WTC11 (cell line): ENCODE measurements around the gene LCNL1. TPM values are rescaled to one million over a fixed set of nuclear protein-coding genes. Genes with fewer than 3 reads are reported as not detected.

Experiments
- ATAC-seq: fragments of 200-7000 bp; cut with Tn5 transposase; 2 replicates; pipeline ENCODE4 v1.10.0; 2021; ENCODE audit warnings: mild to moderate bottlenecking, moderate library complexity
- CTCF ChIA-PET: fragments of 300-600 bp; sonication (Branson Sonifier 250); formaldehyde crosslinking; loops from one replicate; lab custom pipeline; 2021; ENCODE audit warnings: antibody characterized with exemption; lab: Charles Lee
- POLR2A ChIA-PET: fragments of 350-600 bp; sonication (Branson Sonifier 250); formaldehyde crosslinking; loops from one replicate; lab custom pipeline; 2021; ENCODE audit warnings: antibody characterized with exemption; lab: Charles Lee
- DNase-seq: peaks from one replicate; pipeline ENCODE4 v3.0.0; 2021; ENCODE audit warnings: low spot score
- H3K27ac Mint-ChIP-seq: 2 replicates; pipeline ENCODE4 v1.8.0; 2021; ENCODE audit warnings: mixed read lengths
- H3K27me3 Mint-ChIP-seq: 2 replicates; pipeline ENCODE4 v1.8.0; 2021; ENCODE audit warnings: low read depth, mild to moderate bottlenecking, moderate library complexity, mixed read lengths
- H3K36me3 Mint-ChIP-seq: 2 replicates; pipeline ENCODE4 v1.8.0; 2021; ENCODE audit warnings: mixed read lengths
- H3K4me1 Mint-ChIP-seq: 2 replicates; pipeline ENCODE4 v1.8.0; 2022; ENCODE audit warnings: mixed read lengths
- H3K4me3 Mint-ChIP-seq: 2 replicates; pipeline ENCODE4 v1.8.0; 2021; ENCODE audit warnings: mild to moderate bottlenecking, moderate library complexity, mixed read lengths
- H3K9me3 Mint-ChIP-seq: 2 replicates; pipeline ENCODE4 v1.8.0; 2021; ENCODE audit warnings: mixed read lengths
- E2F1 ChIP-seq: sonication (generic); formaldehyde crosslinking; IDR thresholded peaks from 2 replicates; pipeline ENCODE4 v1.8.0; 2022; ENCODE audit warnings: mild to moderate bottlenecking, missing genetic modification reagents
- ETV6 ChIP-seq: sonication (generic); formaldehyde crosslinking; IDR thresholded peaks from 2 replicates; pipeline ENCODE4 v1.8.1; 2022; ENCODE audit warnings: mild to moderate bottlenecking, missing genetic modification reagents
- FOXP1 ChIP-seq: sonication (generic); formaldehyde crosslinking; IDR thresholded peaks from 2 replicates; pipeline ENCODE4 v1.8.0; 2022; ENCODE audit warnings: missing genetic modification reagents, mild to moderate bottlenecking, moderate library complexity, borderline replicate concordance
- GTF2I ChIP-seq: fragments of 250-450 bp; sonication (Bioruptor Pico); conservative IDR thresholded peaks from 2 replicates; pipeline ENCODE4 v1.4.0; 2021; ENCODE audit warnings: mild to moderate bottlenecking
- MAX ChIP-seq: sonication (generic); formaldehyde crosslinking; IDR thresholded peaks from 2 replicates; pipeline ENCODE4 v1.8.0; 2022; ENCODE audit warnings: mild to moderate bottlenecking, missing genetic modification reagents
- MYBL2 ChIP-seq: sonication (generic); formaldehyde crosslinking; IDR thresholded peaks from 2 replicates; pipeline ENCODE4 v1.8.1; 2023; ENCODE audit warnings: mild to moderate bottlenecking, moderate library complexity, missing genetic modification reagents
- NFATC4 ChIP-seq: fragments of 250-450 bp; sonication (Bioruptor Pico); IDR thresholded peaks from 2 replicates; pipeline ENCODE4 v1.9.0; 2021; ENCODE audit warnings: mild to moderate bottlenecking
- NR1H2 ChIP-seq: sonication (generic); formaldehyde crosslinking; IDR thresholded peaks from 2 replicates; pipeline ENCODE4 v1.9.0; 2021; ENCODE audit warnings: mild to moderate bottlenecking, moderate library complexity, missing genetic modification reagents
- RELA ChIP-seq: sonication (generic); formaldehyde crosslinking; IDR thresholded peaks from 2 replicates; pipeline ENCODE4 v1.8.1; 2022; ENCODE audit warnings: missing genetic modification reagents, mild to moderate bottlenecking, borderline replicate concordance
- SMAD3 ChIP-seq: sonication (generic); formaldehyde crosslinking; IDR thresholded peaks from 2 replicates; pipeline ENCODE4 v1.8.0; 2022; ENCODE audit warnings: missing genetic modification reagents, mild to moderate bottlenecking, borderline replicate concordance
- TEAD1 ChIP-seq: sonication (generic); formaldehyde crosslinking; IDR thresholded peaks from 2 replicates; pipeline ENCODE4 v1.8.0; 2022; ENCODE audit warnings: mild to moderate bottlenecking, missing genetic modification reagents
- ZBTB21 ChIP-seq: sonication (generic); formaldehyde crosslinking; IDR thresholded peaks from 2 replicates; pipeline ENCODE4 v1.8.1; 2023; ENCODE audit warnings: mild to moderate bottlenecking, missing genetic modification reagents, borderline replicate concordance
- ZNF219 ChIP-seq: sonication (generic); formaldehyde crosslinking; IDR thresholded peaks from 2 replicates; pipeline ENCODE4 v1.8.0; 2023; ENCODE audit warnings: missing genetic modification reagents, mild to moderate bottlenecking, borderline replicate concordance
- ZNF263 ChIP-seq: sonication (generic); formaldehyde crosslinking; IDR thresholded peaks from 2 replicates; pipeline ENCODE4 v1.8.1; 2022; ENCODE audit warnings: low read depth, mild to moderate bottlenecking, moderate library complexity, missing genetic modification reagents
- ZNF317 ChIP-seq: sonication (generic); formaldehyde crosslinking; IDR thresholded peaks from 2 replicates; pipeline ENCODE4 v1.8.1; 2023; ENCODE audit warnings: low read depth, mild to moderate bottlenecking, moderate library complexity, missing genetic modification reagents, borderline replicate concordance
- ZNF396 ChIP-seq: fragments of 250-450 bp; sonication (Bioruptor Pico); IDR thresholded peaks from 2 replicates; pipeline ENCODE4 v1.8.0; 2021; ENCODE audit warnings: mild to moderate bottlenecking, moderate library complexity, borderline replicate concordance
- ZNF423 ChIP-seq: fragments of 250-450 bp; sonication (Bioruptor Pico); IDR thresholded peaks from 2 replicates; pipeline ENCODE4 v2.1.2; 2022; ENCODE audit warnings: mild to moderate bottlenecking, moderate library complexity
- ZNF671 ChIP-seq: fragments of 250-450 bp; sonication (Bioruptor Pico); IDR thresholded peaks from 2 replicates; pipeline ENCODE4 v1.8.0; 2021; ENCODE audit warnings: mild to moderate bottlenecking
- total RNA-seq: library from RNA; stranded (reverse); gene quantifications from 3 replicates; pipeline ENCODE4 v1.2.3, GENCODE V29; 2021
- TF ChIP-seq, protein P1 (sequence below): fragments of 250-450 bp; sonication (Bioruptor Pico); IDR thresholded peaks from 2 replicates; pipeline ENCODE4 v1.8.0; 2021; ENCODE audit warnings: mild to moderate bottlenecking
- TF ChIP-seq, protein P2 (sequence below): sonication (generic); formaldehyde crosslinking; IDR thresholded peaks from 2 replicates; pipeline ENCODE4 v1.8.1; 2023; ENCODE audit warnings: mild to moderate bottlenecking, missing genetic modification reagents, borderline replicate concordance
- TF ChIP-seq, protein P3 (sequence below): fragments of 250-450 bp; sonication (Bioruptor Pico); IDR thresholded peaks from 2 replicates; pipeline ENCODE4 v1.9.0; 2021; ENCODE audit warnings: mild to moderate bottlenecking, borderline replicate concordance

Gene LCNL1
- total RNA-seq, 1 experiment from 2014 or later, result 0.50 TPM

DNA sequence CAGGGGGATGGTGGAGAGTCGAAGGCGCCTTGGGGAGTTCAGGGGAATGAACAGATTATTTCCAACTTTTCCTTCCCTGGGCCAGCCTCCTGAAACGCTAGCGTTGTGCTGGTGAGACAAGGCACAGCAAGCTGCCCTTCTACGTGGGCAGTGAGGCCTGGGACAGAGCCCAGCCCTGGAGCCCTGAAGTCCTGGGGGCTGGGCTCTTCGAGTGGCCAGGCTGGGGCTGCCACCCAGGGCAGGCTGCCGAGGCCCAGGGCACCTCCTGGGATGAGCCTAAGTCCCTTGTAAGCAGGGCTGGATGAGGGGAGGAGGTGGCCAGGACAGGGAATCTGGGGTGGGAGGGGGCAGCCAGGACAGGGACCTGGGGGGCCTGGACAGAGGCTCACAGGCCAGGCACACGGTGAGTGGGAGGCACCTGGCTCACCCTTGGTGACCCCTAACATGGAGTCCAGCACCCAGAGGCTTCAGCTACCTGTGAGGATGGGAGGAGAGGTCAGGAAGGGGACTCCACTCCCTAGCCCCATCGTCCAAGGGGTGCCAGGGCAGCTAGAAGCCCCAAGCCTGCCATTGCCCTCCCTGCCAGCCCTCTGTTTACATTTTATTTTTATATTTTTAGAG lies 32.0 kb upstream of the LCNL1 start:
- ATAC-seq, result no peak
- TF ChIP-seq ZNF317 (CRISPR knock-in tag) (no peak), SMAD3 (CRISPR knock-in tag) (no peak), ZBTB21 (CRISPR knock-in tag) (no peak), MAX (no peak), E2F1 (CRISPR knock-in tag) (no peak), NFATC4 (no peak), TEAD1 (CRISPR knock-in tag) (no peak), ETV6 (CRISPR knock-in tag) (no peak), ZNF396 (no peak), FOXP1 (CRISPR knock-in tag) (no peak), MYBL2 (CRISPR knock-in tag) (no peak)
- TF ChIP-seq, protein P1, sequence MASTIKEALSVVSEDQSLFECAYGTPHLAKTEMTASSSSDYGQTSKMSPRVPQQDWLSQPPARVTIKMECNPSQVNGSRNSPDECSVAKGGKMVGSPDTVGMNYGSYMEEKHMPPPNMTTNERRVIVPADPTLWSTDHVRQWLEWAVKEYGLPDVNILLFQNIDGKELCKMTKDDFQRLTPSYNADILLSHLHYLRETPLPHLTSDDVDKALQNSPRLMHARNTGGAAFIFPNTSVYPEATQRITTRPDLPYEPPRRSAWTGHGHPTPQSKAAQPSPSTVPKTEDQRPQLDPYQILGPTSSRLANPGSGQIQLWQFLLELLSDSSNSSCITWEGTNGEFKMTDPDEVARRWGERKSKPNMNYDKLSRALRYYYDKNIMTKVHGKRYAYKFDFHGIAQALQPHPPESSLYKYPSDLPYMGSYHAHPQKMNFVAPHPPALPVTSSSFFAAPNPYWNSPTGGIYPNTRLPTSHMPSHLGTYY (CRISPR knock-in tag), result no peak
- TF ChIP-seq, protein P2, sequence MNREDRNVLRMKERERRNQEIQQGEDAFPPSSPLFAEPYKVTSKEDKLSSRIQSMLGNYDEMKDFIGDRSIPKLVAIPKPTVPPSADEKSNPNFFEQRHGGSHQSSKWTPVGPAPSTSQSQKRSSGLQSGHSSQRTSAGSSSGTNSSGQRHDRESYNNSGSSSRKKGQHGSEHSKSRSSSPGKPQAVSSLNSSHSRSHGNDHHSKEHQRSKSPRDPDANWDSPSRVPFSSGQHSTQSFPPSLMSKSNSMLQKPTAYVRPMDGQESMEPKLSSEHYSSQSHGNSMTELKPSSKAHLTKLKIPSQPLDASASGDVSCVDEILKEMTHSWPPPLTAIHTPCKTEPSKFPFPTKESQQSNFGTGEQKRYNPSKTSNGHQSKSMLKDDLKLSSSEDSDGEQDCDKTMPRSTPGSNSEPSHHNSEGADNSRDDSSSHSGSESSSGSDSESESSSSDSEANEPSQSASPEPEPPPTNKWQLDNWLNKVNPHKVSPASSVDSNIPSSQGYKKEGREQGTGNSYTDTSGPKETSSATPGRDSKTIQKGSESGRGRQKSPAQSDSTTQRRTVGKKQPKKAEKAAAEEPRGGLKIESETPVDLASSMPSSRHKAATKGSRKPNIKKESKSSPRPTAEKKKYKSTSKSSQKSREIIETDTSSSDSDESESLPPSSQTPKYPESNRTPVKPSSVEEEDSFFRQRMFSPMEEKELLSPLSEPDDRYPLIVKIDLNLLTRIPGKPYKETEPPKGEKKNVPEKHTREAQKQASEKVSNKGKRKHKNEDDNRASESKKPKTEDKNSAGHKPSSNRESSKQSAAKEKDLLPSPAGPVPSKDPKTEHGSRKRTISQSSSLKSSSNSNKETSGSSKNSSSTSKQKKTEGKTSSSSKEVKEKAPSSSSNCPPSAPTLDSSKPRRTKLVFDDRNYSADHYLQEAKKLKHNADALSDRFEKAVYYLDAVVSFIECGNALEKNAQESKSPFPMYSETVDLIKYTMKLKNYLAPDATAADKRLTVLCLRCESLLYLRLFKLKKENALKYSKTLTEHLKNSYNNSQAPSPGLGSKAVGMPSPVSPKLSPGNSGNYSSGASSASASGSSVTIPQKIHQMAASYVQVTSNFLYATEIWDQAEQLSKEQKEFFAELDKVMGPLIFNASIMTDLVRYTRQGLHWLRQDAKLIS, result no peak
- H3K27ac Mint-ChIP-seq, result no peak overlapping the region
- no peaks in the 10 kb centered on the region for H3K36me3 Mint-ChIP-seq
- no peaks in the 10 kb centered on the region for H3K27me3 Mint-ChIP-seq
- ChIA-PET POLR2A (no interaction called here), CTCF (interaction anchor here (0.6 to 8.7 kb wide), 5 partner anchors 27 to 117 kb away, joined by 3 to 151 read pairs (median 8); partner anchors contain the start of gene NPDC1)
- peaks cover 7% of the 10 kb centered on the region for H3K4me1 Mint-ChIP-seq
- peak overlapping the region; percentile 72 for H3K4me3 Mint-ChIP-seq
- DNase-seq, result no peak
- H3K9me3 Mint-ChIP-seq, result no peaks in the 10 kb centered on the region

- ChIA-PET POLR2A (no interaction called here), CTCF (interaction anchor here (1.5 to 8.7 kb wide), 4 partner anchors 77 to 98 kb away, joined by 5 to 151 read pairs (median 11); partner anchors contain the start of gene NPDC1)
- peaks cover 7% of the 10 kb centered on the region for H3K4me1 Mint-ChIP-seq
- H3K36me3 Mint-ChIP-seq, result no peaks in the 10 kb centered on the region
- H3K27me3 Mint-ChIP-seq, result no peaks in the 10 kb centered on the region
- no peak within 1 kb of the TSS for H3K27ac Mint-ChIP-seq
- no peak within 1 kb of the TSS for H3K4me3 Mint-ChIP-seq
- ATAC-seq, result no peak
- H3K9me3 Mint-ChIP-seq, result peaks cover 7% of the 10 kb centered on the region
- no peak for DNase-seq
- TF ChIP-seq ZNF396, result no peak
- no peak for TF ChIP-seq ETV6 (CRISPR knock-in tag)
- TF ChIP-seq FOXP1 (CRISPR knock-in tag), result no peak
- TF ChIP-seq, protein P3, sequence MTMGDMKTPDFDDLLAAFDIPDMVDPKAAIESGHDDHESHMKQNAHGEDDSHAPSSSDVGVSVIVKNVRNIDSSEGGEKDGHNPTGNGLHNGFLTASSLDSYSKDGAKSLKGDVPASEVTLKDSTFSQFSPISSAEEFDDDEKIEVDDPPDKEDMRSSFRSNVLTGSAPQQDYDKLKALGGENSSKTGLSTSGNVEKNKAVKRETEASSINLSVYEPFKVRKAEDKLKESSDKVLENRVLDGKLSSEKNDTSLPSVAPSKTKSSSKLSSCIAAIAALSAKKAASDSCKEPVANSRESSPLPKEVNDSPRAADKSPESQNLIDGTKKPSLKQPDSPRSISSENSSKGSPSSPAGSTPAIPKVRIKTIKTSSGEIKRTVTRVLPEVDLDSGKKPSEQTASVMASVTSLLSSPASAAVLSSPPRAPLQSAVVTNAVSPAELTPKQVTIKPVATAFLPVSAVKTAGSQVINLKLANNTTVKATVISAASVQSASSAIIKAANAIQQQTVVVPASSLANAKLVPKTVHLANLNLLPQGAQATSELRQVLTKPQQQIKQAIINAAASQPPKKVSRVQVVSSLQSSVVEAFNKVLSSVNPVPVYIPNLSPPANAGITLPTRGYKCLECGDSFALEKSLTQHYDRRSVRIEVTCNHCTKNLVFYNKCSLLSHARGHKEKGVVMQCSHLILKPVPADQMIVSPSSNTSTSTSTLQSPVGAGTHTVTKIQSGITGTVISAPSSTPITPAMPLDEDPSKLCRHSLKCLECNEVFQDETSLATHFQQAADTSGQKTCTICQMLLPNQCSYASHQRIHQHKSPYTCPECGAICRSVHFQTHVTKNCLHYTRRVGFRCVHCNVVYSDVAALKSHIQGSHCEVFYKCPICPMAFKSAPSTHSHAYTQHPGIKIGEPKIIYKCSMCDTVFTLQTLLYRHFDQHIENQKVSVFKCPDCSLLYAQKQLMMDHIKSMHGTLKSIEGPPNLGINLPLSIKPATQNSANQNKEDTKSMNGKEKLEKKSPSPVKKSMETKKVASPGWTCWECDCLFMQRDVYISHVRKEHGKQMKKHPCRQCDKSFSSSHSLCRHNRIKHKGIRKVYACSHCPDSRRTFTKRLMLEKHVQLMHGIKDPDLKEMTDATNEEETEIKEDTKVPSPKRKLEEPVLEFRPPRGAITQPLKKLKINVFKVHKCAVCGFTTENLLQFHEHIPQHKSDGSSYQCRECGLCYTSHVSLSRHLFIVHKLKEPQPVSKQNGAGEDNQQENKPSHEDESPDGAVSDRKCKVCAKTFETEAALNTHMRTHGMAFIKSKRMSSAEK (CRISPR knock-in tag), result no peak
- TF ChIP-seq ZNF263 (CRISPR knock-in tag), result no peak
- no peak for TF ChIP-seq ZNF423 (CRISPR knock-in tag)
- TF ChIP-seq ZNF671 (CRISPR knock-in tag), result no peak
- TF ChIP-seq GTF2I (CRISPR knock-in tag), result no peak
- no peak for TF ChIP-seq NR1H2 (CRISPR knock-in tag)
- TF ChIP-seq RELA (CRISPR knock-in tag), result no peak
- no peak for TF ChIP-seq ZNF219 (CRISPR knock-in tag)
Measured at GRCh38 chr9:136951541-136952320, 31.1 kb upstream of the LCNL1 start, which contains the start of gene LCN12. Gene LCN12, plus strand, starts transcription at chr9:136952273. Its CDS starts 55 bp downstream, at chr9:136952328.
